NCI-H2171 treated with DMSO at 0.1 percent for 48 hours (cell line): ENCODE measurements around the gene HCRTR2.
"Not testable (repeated sequence)": the region's sequence is repeated elsewhere in the genome, so short reads cannot be mapped to it uniquely, and the experiment has no call there.

ENCODE experiments used
- DNase-seq: peaks from one replicate; lab custom pipeline; 2025; lab: John Stamatoyannopoulos, UW

HCRTR2 gene

DNA sequence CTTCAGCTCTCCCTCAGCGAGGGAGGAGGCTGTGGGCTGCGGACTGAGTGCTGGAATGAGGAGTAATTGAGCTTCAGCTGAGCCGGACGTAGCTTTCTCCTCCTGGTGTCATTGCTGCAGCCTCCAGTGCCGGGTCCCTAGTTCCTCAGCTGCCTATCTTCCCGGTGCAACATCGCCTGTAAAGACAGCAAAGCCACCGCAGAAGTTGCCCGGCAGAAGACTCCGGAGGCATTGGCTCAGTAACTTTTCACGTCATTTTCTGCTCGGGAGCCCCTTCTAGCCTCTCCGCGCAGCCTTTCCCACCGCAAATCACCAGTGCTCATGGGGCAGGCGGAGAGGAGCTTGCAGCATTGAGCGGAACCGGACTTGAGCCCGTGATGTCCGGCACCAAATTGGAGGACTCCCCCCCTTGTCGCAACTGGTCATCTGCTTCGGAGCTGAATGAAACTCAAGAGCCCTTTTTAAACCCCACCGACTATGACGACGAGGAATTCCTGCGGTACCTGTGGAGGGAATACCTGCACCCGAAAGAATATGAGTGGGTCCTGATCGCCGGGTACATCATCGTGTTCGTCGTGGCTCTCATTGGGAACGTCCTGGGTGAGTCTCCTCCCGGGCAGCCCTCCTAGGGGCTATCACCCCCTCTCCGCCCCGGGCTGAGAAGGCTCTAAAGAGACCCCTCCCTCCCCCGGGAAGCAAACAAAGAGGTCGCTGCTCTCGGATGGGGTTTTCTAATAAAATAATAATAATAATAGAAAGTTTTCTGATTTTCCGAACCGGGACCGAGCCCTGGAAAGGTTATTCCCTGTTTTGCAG lies at the start of gene HCRTR2:
HCRTR2 (plus strand) TSS at position 305 of the 816 bp plus-strand sequence; CDS start at position 378, 73 bp downstream.
- no peak for DNase-seq

GRCh38 chr6:55130806-55131324 lies 43.5 kb upstream of the HCRTR2 start:
- no peak for DNase-seq

GRCh38 chr6:55131616-55132015 lies 42.7 kb upstream of the HCRTR2 start:
- no peak for DNase-seq

DNA sequence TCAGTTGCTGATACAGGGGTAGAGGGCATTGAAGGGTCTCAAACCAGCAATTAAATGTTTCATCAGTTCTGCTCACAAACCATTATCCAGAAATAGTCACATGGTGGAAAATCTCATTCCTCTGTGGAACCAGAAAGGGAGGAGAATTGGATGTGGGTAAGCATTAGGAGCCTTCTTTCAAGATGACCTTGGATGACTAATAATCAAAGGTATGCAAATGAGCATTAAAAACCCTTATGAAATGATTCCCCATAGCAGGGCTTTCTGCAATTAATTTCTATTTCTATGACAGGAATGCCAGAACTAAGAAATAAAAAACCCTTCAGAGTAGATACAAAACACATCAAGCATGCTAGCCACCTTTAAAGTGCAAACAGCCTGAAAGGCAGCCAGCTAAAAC lies 37.4 kb upstream of the HCRTR2 start:
- no peak for DNase-seq

DNA sequence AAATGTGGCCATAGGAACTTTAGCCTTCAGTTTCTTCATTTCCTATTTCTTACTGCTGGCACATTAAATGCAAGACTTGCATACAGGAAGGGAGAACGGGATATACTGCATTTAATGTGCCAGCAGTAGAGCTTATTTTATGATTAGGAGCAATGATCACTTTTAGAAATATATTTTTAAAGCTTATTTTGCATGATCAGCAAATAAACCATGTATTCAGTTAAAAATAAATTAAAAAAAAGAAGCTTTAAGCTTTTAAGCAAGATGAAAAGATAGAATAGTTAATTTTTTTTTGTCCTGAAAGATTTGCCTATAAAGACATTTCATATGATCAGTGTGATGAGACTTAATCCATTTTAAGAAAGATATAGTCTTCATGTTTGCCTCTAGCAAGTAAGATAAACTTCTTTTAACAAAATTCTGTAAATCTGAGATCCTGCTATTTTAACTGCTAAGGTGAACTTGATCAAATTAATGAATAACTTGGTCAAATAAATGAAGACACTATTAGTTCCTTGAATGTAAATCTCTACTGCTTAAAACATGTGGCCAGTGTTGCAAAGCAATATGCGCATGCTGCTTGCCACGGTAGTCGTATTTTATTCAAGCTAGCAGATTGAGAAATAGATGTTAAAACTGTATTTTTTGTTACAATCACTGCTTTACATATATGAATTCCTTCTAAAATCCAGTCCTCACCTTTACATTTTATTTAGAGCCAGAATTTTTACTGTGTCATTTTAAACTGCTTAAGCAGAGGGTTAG lies 36.2 kb upstream of the HCRTR2 start:
- no peak for DNase-seq

DNA sequence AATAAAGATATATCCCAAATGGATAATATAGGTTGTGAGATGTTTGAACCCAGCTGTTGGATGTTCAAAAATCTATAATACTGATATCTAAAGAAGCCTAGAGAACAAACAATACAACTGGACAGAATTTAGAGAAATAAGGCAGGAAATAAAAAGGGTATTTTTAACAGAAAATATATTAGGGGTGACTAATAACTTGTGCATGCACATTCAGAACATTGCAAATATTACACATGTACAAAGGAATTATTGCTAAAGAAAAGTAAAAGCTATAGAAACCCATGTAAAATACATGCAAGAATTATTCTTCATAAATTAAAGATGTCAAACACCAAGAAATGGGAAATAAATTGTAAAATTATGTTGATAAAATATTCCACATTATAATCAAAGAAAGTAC lies 32.7 kb upstream of the HCRTR2 start:
- DNase-seq: no peak

DNA sequence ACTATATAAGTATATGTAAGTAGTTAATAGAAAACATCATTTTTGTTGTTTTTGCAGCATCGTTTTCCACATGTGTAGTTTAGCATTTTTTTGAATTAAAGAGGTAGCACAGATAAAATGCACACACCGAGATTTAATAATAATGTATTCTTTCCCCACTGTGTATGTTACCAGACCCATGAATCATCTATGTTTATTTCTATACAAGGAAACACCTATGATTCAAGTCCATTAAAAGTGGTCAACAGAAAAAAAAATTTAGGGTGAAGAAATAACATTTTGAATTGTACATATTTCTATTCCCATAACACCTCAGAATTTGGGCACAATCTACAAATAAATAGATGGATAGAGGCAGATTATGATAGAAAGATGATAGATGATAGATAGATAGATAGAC lies 31.7 kb upstream of the HCRTR2 start:
- no peak for DNase-seq

DNA sequence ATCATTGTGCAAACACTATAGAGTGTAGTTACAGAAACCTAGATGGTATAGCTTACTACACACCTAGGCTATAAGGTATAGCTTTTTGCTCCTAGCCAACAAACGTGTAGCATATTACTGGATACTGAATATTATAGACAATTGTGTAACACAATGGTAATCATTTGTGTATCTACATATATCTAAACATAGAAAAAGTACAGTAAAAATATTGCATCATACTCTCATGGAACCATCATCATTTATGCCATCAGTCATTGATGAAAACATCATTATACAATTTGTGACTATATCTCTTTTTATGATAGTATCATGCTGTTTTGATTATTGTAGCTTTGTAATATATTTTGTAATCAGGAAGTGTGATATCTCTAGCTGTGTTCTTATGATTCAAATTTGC lies 21.0 kb upstream of the HCRTR2 start:
- no peak for DNase-seq

- not testable (repeated sequence) for DNase-seq
These were observed 15.5 kb upstream of the HCRTR2 start for GRCh38 chr6:55158784-55159183.

DNA sequence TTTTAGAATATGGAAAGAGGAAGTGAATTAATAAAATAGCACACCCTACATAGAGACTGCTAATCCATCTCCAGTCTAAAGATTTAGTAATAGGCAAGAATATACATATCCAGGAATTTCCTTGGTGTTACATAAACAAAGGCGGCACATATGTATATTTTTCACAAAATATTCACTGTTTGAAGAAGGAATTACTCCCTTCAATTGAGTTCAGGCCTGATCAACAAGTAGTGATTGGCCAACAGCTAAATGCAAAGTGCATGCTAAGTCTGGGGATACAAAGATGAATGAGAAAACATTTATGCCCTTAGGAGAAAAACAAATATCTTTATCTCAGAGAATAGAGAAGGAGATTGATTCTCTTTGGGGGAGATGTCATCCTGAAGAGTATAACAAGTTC lies 6.5 kb upstream of the HCRTR2 start:
- no peak for DNase-seq

- no peak for DNase-seq
These were observed 1.0 kb downstream of the HCRTR2 start for GRCh38 chr6:55175078-55176049.

DNA sequence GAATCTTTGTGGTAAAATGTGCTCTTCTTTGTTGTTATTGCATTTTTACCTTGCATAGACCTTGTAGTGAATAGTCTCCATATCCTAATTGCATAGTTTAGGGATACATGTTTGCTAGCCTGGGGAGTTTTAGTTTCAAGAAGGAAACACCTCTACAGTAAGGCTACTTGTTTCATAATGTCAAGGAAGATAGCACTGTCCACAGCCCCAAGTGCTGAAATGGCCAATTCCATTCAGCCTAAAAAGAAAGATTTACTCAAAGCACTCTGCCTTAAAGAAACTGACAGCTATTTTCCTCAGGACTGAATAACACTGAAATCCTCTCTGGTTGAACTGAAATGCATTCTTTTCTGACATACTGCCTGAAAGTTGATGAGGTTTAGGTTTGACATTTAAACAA lies 2.6 kb downstream of the HCRTR2 start:
- DNase-seq: no peak

DNA sequence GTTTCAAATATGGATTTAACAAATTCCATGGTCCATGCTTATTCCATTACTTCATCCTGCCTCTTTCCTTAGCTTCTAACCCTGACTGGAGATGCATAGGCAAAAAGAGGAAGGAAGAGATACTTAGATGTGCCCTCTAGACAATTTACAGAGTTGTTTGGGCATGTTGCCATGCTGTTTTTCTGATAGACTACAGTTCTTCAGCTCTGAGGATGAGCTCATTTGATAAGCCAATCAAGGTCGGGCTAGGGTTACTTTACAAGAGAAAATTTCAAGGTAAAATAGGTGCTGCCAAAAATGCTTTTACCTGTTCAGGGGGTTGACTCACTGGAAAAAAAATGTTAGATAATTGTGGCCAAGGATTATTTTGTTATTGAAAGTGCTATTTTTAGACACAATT lies 5.9 kb downstream of the HCRTR2 start:
- DNase-seq: no peak

DNA sequence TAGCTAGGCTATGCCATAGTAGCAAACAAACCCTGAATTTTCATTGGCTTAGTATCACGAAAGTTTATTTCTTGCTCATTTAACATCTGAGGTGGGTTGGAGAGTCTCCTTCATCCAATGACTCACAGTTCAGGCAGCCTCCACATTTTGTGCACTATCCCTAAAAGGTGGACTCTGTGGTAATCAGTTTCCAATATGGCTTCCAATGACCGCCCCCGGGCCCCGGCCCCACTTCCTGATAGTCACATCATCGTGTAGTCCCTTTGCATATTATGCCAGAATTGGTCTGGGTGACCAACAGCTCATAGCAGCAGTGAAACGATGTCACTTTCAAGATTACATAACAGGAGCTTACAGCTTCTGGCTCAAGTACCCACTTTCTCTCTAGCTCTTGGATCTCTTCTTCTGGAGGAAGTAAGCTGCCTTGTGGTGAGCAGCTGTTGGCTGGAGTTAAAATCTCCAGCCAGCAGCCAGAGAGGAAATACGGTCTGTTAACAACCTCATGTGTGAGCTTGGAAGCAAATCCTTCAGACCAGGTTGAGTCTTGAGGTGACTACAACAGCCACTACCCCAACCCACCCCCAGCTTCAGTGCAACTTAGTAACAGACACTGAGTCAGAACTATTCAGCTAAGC lies 7.8 kb downstream of the HCRTR2 start:
- no peak for DNase-seq

DNA sequence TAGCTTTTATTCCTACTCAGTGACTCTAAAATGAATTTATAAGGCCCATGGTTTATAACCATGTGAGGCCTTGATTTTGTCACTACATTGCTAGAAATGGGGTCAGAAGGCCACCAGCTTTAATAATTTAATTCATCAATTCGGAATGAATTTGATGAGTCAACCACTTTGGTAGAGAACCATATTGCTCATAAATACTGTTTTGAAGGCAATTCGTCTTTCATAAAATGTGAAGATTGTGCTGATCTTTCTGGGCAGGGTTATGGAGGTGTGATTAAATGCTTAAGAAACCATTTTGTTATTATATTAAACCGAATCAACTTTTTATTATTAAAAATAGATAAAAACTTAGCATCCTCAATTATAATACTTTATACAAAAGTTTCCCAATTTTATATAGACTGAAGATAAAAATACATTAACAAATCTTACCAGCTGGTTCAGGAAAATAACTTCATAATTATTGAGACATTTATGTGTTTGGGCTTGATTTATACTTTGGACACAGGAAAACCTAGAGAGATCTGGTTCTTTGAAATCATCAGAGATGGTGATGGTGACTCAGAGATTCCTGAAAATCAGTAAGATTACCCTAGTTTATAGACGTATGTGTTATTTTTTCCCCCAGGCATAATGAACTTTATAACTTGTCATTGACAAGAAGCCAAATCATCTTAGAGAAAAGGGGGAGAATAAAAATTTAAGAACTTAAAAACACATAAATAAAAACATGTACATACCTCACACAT lies 10.6 kb downstream of the HCRTR2 start:
- no peak for DNase-seq

DNA sequence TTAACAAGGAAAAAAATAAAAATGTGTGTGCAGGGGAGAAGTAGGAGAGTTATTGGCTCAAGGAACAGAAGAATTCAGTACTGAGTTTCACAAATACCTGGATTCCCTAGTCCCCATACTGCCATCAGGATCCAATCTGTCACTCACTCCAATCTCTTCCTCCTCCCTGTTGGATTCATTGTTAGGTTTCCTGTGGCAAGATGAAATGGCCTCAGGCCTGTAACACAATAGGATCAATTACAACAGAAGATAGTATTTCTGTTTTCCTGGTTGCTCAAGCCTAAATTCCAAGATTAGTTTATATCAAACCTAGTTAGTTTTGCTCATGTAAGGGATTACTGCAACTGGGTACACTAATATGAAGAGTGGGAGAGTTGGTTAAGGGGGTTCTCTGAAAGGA lies 24.4 kb downstream of the HCRTR2 start:
- no peak for DNase-seq

- DNase-seq: no peak
These were observed 24.9 kb downstream of the HCRTR2 start for GRCh38 chr6:55199239-55199638.

- no peak for DNase-seq
These were observed 34.5 kb downstream of the HCRTR2 start for GRCh38 chr6:55208478-55209458.

DNA sequence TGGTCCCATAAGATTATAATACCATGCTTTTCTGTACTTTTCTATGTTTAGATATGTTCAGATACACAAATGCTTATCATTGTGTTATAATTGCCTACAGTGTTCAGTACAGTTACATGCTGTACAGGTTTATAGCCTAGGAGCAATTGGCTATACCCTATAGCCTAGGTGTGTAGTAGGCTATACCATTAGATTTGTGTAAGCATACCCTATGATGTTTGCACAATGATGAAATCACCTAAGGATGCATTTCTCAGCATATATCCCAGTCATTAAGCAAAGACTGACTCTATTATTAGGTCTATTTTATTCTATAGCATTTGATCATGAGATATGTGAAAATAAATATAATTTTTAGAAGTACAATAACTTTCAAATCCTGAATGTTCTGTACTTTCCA lies 36.6 kb downstream of the HCRTR2 start:
- DNase-seq: no peak

DNA sequence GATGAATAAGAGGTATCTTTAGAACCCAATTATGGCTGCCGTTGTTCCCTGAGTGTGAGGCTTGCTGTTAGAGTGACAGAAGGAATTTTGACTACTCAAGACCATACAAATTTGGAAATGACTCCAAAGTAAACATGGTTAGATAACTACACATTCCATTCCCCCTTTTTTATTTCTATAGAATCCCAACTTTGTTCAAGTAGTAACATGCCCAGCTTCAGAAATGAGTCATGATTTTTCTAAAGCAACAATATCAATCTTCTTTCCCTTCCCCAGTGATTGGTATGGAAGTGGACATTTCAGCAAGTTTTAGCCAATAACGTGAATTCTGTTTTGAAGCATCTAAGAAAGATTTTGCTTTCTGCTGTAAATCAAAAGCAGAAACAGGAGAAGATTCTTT lies 37.8 kb downstream of the HCRTR2 start:
- no peak for DNase-seq
